Stimulated activated effector memory CD8-positive, alpha-beta T cell treated with anti-CD3 and anti-CD28 coated beads, Interleukin-12 subunit alpha, Interleukin-12 subunit beta, amount 100 ng/mL, for 72 hours (primary cell): Measurements from ENCODE around the gene KRT85.

Experiments used
- ATAC-seq: fragments of 150-1000 bp; cut with Tn5 transposase; 2 replicates; pipeline ENCODE4 v1.10.0; 2021
- DNase-seq, 2 donors: peaks; one replicate each; pipeline ENCODE4 v3.0.0; 2021 to 2022; ENCODE audit warnings: low spot score in 2 of 2
- H3K27ac Mint-ChIP-seq: one replicate; pipeline ENCODE4 v1.8.0; 2022; ENCODE audit warnings: mild to moderate bottlenecking, mixed read lengths
- H3K36me3 Mint-ChIP-seq: one replicate; pipeline ENCODE4 v1.8.0; 2022; ENCODE audit warnings: mild to moderate bottlenecking, mixed read lengths
- H3K4me1 Mint-ChIP-seq: one replicate; pipeline ENCODE4 v1.8.0; 2022; ENCODE audit warnings: mixed read lengths
- H3K4me3 Mint-ChIP-seq: one replicate; pipeline ENCODE4 v1.8.0; 2022; ENCODE audit warnings: mild to moderate bottlenecking, mixed read lengths
- H3K9me3 Mint-ChIP-seq: one replicate; pipeline ENCODE4 v1.8.0; 2022; ENCODE audit warnings: mixed read lengths

Gene KRT85

DNA sequence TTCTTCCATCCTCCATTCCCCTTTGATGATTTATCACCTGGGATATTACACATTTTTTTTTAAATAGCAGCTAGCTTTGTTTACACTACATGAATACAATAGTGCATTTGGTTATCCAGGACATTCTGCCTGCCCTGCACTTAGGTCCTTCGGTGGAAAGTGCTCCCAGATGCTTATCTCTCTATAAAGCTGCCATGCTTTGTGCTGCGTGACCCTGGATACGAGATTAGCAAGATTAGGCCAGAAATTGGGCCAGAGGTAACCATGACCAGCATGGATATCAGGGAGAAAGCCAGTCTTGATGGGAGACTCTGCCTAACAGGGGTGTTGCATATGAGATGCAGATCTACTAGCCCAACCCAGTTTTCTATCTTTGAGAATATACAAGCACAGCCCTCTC, 34.0 kb downstream of the KRT85 start:
- Mint-ChIP-seq H3K4me3 (no peak overlapping the region), H3K4me1 (peaks cover 7% of the 10 kb centered on the region), H3K9me3 (peaks cover 4% of the 10 kb centered on the region), H3K27ac (no peak overlapping the region), H3K36me3 (no peaks in the 10 kb centered on the region)
- no peak for ATAC-seq
- DNase-seq, result no peak

DNA sequence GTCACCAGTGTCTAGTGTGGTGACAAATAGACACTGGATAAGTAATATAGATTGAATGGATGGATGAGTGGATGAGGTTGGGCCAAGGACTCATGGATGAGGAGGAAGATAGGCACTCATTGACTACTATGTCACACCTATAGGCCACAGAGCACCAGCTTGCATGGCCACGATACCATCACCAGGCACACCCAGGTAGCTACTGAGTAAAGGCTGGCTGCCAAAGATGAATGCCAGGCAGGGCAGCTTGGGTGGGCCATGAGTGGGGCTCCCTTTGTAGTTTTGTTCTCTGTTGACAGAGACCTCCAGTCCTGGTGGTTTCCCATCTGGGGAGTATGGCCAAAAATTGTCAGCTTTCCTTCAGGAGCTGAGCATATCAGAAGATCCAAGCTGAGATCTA, 34.9 kb downstream of the KRT85 start:
- Mint-ChIP-seq H3K36me3 (no peaks in the 10 kb centered on the region), H3K9me3 (peaks cover 4% of the 10 kb centered on the region), H3K4me1 (peaks cover 13% of the 10 kb centered on the region), H3K4me3 (no peak overlapping the region), H3K27ac (no peak overlapping the region)
- ATAC-seq, result no peak
- DNase-seq, result no peak

DNA sequence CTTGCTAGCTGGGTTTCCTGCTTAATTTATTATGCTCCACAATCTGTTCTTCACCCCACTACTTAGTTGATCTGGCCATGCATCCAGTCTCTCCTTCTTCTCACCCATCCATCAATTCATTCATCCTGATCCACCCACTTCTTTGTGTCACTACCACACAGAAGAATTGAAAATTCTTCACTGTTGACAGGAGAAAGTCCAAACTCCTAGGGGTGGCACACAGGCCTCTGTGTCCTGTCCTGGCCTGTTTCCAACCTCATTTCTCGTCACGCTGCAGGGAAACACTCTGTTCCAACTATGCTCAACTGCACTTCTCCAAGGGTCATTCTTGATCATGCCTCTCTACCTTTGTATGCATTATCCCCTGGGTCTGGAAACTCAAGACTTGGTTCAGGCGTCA, 35.4 kb downstream of the KRT85 start:
- peaks cover 4% of the 10 kb centered on the region for H3K9me3 Mint-ChIP-seq
- H3K4me3 Mint-ChIP-seq, result no peak overlapping the region
- H3K36me3 Mint-ChIP-seq, result no peaks in the 10 kb centered on the region
- ATAC-seq, result no peak
- H3K27ac Mint-ChIP-seq, result no peak overlapping the region
- no peak for DNase-seq
- H3K4me1 Mint-ChIP-seq, result peaks cover 18% of the 10 kb centered on the region

DNA sequence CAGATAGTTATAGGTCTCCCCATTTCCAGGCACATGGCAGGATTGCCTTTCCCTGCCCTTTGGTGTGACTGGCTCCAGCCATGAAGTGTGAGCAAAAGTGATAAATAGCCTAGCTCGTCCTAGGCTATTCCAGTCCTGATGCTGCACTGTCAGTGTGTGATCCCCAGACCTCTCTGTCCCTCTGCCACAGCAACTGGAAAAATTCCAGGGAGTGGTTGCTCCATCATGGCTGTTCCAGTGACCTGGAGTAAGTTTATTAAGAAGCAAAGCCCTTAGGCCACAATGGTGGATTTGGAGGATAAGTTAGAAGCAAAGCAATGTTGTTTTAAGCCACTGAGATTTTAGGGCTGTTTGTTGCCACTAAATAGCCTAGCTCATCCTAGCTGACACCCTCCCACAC, 36.2 kb downstream of the KRT85 start:
- H3K4me3 Mint-ChIP-seq, result no peak overlapping the region
- no peaks in the 10 kb centered on the region for H3K9me3 Mint-ChIP-seq
- H3K27ac Mint-ChIP-seq, result no peak overlapping the region
- ATAC-seq, result no peak
- peaks cover 12% of the 10 kb centered on the region for H3K4me1 Mint-ChIP-seq
- no peak for DNase-seq
- no peaks in the 10 kb centered on the region for H3K36me3 Mint-ChIP-seq

DNA sequence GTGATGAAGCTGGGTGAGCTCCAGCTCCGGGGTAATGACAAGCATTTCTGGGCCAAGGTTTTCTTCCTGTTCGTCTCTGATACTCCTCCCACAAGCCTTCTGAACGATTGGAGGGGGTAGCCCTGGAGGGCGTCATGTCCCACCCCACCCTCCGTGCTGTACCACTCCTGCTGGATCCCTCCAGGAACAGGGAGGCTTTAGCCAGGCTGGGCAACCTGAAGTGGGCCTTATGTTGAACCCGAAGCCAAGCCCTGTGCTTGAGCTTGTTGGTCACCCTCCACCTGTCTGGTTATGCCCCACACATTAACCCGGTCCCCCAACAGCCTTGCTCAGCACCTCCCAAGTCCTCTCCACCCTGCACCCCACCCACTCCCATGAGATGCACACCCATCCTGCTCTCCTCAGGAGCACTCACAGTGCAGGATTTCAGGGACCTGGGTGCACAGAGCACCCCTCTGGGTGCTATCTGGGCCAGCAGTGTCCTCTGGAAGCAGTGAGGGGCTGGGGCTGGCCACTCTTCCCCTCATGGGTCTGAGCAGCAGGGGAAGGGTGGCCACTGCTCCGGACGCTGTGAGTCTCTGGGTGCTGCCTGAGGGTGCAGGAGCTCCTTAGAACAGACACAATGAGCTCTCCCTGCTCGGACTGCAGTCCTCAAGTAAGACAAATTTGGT, 39.3 kb downstream of the KRT85 start:
- Mint-ChIP-seq H3K4me3 (no peak overlapping the region), H3K4me1 (peaks cover 12% of the 10 kb centered on the region), H3K9me3 (no peaks in the 10 kb centered on the region), H3K36me3 (no peaks in the 10 kb centered on the region), H3K27ac (peak overlapping the region; percentile 11)
- ATAC-seq, result no peak
- no peak for DNase-seq

DNA sequence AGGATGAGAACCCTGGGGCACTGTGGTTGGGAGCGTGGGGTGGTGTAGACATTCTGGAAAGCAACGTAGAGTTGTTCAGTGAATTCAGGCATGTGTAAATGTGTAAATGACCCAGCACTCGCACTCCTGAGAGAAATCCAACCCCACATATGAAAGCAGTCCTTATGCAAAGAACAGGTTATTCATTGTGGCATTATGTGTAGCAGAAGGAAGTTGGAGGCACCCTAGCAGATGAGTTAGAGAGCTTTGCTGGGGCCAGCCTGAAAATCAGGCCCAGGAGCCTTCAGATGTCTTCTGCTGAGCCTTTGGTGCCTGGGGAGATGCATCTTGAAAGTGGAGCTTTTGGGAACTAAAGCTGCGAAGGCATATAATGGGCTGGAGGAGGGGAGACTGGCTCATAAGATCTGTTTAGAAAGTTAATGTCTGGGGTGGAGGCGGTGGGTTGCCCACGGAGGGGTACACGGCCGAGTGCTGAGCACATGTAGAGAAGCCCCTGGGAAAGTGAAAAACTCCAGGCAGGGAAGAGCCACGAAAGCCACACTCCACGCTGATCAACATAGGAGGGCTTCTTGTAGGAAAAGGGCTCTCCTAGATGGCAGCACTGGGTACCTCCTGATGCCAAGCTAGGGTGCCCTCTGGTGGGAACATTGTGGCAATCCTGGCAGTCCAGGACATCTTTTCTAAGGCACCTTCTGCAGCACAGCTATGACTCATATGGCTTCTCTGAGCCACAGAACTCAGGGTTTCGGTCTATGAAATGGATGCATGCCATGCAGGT, 40.0 kb downstream of the KRT85 start:
- ATAC-seq, result peak; percentile 95
- Mint-ChIP-seq H3K4me1 (peaks cover 12% of the 10 kb centered on the region), H3K4me3 (no peak overlapping the region), H3K9me3 (no peaks in the 10 kb centered on the region), H3K36me3 (no peaks in the 10 kb centered on the region), H3K27ac (peak overlapping the region; percentile 11)
- peak; percentile 44 to 80 for DNase-seq

DNA sequence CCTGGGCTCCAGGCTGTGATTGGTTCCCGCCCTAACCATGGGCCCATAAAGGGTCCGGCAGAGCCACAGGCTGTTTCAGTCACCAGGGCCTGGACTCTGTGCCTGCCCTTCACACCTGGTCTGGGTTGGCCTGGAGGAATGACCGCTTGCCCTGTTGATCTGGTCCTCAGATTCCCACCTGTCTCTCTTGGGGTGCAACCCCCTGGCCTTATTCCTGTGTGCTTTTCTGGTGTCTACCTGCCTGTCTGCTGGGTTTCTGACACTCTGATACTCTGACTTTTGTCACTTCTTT, 43.2 kb downstream of the KRT85 start:
- ATAC-seq (no peak), DNase-seq (no peak)
- Mint-ChIP-seq H3K9me3 (no peaks in the 10 kb centered on the region), H3K4me3 (no peak overlapping the region), H3K36me3 (no peaks in the 10 kb centered on the region), H3K4me1 (peaks cover 12% of the 10 kb centered on the region), H3K27ac (no peak overlapping the region)

DNA sequence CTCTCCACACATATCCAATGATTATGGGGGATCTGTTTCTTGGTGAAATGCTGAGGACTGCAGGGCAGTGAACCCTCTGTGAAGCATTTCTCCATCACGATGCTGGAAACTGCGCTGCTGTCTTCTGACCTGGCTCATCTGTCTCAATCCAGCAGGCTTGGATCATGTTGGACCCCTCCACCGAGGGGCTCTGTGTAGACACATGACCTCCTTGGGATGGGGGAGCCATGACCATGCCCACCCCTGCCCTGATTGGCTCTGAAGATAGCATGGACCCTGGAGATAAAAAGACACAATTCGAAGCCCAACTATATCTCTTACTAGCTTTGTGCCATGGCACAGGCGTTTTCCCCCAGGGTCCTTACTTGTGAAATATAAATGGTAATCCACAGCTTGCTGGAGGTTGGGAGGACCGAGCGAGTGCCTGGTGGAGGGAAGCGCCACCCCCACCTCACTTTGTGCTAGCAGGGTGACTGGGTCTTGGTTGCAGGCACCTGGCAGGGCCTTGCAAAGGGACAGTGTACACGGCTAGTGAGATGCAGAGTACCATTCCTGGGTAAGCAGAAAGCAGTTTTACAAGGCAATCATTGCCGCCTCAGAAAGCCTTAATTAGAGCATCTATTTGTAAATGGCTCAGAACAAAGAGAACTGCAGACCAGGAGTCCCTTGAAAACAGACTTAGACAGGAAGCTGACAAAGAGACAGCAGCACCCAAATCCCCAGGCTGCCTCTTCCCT, 43.7 kb downstream of the KRT85 start:
- Mint-ChIP-seq H3K4me3 (no peak overlapping the region), H3K4me1 (peaks cover 12% of the 10 kb centered on the region), H3K27ac (no peak overlapping the region), H3K9me3 (no peaks in the 10 kb centered on the region), H3K36me3 (no peaks in the 10 kb centered on the region)
- ATAC-seq (no peak), DNase-seq (no peak)

DNA sequence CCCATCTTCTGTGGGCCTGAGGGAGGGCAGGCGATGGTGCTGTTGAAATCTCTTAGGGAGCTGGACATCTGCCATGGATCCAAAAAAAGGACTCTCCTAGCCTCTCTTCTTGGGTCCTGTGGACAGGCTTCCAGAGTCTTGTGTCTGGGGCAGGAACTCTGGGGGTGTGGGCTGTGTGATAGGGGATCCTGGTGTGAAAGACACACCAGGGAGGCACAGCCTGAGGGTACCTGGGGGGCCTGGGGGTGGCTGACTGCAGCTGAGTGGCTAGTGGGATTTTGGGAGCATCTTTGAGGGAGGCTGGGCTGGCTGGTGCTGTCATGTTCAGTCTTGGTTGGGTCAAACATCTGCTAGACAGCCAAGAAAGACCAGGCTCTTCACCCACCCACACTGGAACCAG, 44.3 kb downstream of the KRT85 start:
- no peak for DNase-seq
- no peak overlapping the region for H3K4me3 Mint-ChIP-seq
- H3K36me3 Mint-ChIP-seq, result no peaks in the 10 kb centered on the region
- no peak for ATAC-seq
- peaks cover 12% of the 10 kb centered on the region for H3K4me1 Mint-ChIP-seq
- H3K27ac Mint-ChIP-seq, result no peak overlapping the region
- H3K9me3 Mint-ChIP-seq, result no peaks in the 10 kb centered on the region

DNA sequence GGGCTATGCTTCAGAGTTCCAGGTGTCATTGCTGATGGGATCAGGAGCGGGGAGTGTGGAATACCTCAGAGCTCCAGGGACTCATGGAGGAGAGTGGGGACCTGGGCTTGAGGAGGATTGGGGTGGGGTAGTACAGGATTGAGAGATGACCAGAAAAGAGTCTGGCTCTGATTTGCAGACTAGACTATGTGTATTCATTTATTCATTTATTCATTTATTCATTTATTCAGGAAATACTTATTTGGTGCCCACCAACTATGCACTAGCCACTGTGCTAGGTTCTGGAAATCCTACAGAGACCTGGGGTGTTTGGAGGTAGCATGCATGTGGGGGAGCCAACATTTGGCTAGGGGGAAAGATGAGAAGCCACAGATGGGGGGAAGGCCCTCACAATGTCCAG, 45.2 kb downstream of the KRT85 start:
- H3K9me3 Mint-ChIP-seq, result no peaks in the 10 kb centered on the region
- H3K4me1 Mint-ChIP-seq, result peaks cover 3% of the 10 kb centered on the region
- no peak overlapping the region for H3K27ac Mint-ChIP-seq
- H3K4me3 Mint-ChIP-seq, result no peak overlapping the region
- no peaks in the 10 kb centered on the region for H3K36me3 Mint-ChIP-seq
- DNase-seq, result no peak
- ATAC-seq, result no peak

DNA sequence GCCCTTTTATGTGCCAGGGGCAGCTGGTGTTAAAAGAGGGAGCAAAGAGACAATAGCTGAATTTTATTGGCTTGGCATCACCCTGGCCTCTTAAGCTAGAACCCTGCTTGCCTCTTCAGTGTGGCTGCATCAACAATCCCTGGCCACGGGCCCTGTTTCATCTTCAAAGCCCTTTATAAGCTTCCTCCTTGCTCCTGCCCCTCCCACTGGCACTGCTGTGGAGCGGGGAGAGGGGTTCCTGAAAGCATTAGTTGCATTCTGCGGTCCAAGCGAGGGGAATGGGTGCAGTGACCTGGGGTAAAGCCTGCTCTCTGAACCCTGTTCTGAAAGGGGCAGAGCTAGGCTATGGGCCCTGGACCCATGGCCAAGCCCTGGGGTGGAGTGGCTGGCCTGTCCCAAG, 45.9 kb downstream of the KRT85 start:
- Mint-ChIP-seq H3K27ac (no peak overlapping the region), H3K4me3 (no peak overlapping the region), H3K9me3 (no peaks in the 10 kb centered on the region), H3K4me1 (no peaks in the 10 kb centered on the region), H3K36me3 (no peaks in the 10 kb centered on the region)
- DNase-seq (no peak), ATAC-seq (no peak)

DNA sequence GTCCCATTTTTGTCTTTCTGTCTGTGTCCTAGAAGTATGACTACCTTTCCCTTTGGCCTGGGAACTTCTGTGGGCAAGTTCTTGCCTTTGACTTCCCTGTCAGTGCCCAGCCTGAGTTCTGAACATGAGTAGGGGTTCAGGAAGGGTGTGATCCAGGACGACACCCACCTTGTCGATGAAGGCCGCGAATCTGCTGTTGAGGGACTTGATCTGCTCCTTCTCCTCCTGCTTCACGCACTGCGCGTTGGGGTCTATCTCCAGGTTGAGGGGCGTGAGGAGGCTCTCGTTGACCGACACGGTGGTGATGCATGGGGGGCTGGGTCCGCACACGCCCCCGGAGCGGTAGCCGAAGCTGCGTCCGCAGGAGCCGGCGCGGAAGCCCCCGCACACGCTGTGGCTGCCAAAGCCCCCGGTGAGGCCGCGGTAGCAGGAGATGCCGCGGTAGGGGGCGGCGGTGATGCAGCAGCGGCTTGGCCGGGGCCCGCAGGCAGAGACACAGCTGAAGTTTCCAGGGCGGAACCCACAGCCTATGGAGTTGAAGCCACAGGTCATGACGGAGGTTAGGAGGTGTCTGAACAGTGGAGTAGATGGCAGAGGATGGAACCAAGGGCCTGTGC, 46.4 kb downstream of the KRT85 start, which contains the start of gene KRT83:
Gene KRT83 (minus strand): TSS at position 615 of the 617 bp plus-strand sequence. CDS start 63 bp downstream, at position 552.
- Mint-ChIP-seq H3K4me3 (no peak within 1 kb of the TSS), H3K4me1 (no peaks in the 10 kb centered on the region), H3K36me3 (no peaks in the 10 kb centered on the region), H3K9me3 (no peaks in the 10 kb centered on the region), H3K27ac (no peak within 1 kb of the TSS)
- no peak for DNase-seq
- ATAC-seq, result no peak

DNA sequence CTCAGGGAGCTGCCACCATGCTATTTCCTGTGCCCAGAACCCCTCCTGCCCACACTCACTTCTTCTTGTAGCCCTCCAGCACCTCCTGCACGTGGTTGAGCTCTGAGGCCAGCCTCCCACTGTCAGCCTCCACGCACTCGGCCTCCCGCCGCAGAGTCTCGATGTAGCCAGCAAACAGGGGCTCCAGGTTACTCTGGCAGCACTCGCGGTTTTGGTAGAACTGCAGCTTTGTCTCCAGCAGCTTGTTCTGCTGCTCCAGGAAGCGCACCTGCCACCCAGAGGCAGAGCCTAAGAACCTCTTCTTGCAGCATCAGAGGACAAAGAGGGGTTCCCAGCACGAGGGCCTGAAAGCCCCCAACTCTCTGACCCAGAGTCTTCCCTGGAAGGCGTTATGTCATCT, 48.2 kb downstream of the KRT85 start:
- ATAC-seq (no peak), DNase-seq (no peak)
- H3K4me3 Mint-ChIP-seq, result no peak overlapping the region
- no peaks in the 10 kb centered on the region for H3K4me1 Mint-ChIP-seq
- no peaks in the 10 kb centered on the region for H3K36me3 Mint-ChIP-seq
- H3K27ac Mint-ChIP-seq, result no peak overlapping the region
- H3K9me3 Mint-ChIP-seq, result no peaks in the 10 kb centered on the region

DNA sequence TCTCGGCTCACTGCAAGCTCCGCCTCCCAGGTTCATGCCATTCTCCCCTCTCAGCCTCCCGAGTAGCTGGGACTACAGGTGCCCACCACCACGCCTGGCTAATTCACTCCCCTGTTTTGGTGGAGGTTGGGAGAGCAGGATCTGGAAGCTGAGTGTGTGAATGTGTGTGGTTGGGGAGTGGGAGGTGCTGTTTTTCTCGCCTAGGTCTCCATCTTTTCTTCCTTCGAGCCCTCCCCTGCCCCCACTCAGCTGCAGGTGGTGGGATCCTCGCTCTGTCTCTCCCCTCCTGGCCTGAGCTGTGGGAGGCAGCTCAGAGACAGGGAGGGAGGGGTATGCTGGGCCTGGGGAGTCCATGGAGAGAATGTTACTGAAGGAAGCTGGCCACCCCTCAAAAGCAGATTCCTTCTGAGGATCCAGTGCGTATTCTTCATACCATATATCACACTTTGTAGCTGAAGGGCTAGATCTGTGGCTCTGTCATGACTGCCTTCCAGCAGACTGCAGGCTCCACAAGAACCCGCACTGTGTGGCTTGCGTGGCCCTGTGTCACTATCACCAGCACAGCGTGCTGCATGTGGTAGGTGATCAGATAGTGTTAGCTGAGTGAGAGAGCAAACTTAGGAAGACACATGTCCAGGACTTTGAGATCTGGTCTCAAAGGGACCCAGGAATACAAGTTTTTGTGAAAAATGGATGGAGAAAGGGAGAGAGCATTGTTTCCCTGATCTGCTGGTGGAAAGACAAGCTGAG, 48.9 kb downstream of the KRT85 start:
- Mint-ChIP-seq H3K36me3 (no peaks in the 10 kb centered on the region), H3K9me3 (no peaks in the 10 kb centered on the region), H3K4me1 (peaks cover 6% of the 10 kb centered on the region), H3K27ac (no peak overlapping the region), H3K4me3 (no peak overlapping the region)
- DNase-seq (no peak), ATAC-seq (no peak)

DNA sequence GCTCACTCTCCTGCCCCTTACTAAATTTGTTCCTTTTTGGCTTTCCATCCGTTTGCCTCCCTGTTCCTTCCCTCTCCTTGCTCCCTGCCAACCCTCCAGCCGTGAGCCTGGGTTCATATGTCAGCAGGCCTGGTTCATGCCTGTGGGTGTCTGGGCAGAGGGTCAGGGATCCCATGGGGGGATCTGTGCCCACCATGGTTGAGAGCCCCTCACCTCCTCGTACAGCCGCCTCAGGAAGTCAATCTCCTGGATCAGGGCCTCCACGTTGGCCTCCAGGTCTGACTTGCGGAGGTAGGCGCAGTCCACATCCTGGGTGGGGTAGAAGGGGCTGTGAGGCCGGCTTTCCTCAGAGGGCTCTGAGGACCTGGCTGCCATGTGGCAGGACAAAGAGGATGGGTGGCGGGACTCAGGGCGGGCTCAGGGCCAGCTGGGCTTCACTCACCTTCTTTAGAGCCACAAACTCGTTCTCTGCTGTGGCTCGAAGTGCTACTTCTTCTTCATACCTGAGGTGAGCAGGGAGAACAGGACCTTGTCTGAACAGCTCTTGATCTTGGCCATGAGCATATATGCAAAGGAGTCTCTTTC, 49.7 kb downstream of the KRT85 start:
- Mint-ChIP-seq H3K9me3 (no peaks in the 10 kb centered on the region), H3K4me1 (peaks cover 6% of the 10 kb centered on the region), H3K36me3 (no peaks in the 10 kb centered on the region), H3K27ac (no peak overlapping the region), H3K4me3 (no peak overlapping the region)
- DNase-seq (no peak), ATAC-seq (no peak)
